ENCODE results near the gene ASAP3.

Gene ASAP3

DNA sequence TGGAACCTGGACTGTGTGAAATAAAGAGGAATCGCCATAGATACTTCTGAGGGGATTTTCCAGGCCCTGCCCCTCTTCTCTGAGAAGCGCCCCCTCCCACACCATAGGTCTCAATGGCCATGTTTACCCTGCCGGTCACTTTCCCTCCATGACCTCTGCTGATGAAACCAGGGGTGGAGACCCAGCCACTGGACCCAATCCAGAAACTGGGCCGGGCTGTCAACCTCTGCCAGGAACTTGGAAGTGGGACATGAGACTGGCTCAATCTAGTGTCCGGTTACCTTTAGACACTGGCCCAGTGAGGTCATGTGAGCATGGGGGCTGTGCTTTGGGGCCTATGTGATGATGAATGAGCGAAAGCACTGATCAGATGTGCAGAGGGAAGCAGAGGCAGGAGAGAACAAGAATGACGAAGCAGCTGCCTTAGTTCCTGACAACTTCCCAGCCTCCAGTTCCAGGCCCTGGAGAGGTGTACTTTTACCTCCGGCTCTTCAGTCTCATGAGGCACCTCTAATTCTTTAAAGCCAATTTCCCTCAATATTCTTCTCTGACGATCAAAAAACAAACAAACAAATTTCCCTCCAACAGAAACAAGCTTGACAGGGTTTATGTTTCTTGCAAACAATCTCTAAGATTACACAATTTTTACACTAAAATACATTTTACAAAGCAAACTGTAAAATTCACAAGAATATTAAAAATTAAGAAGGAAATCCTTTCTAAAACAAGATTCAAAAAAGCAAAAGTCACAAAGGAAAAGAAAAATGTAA, 4.9 kb downstream of the ASAP3 start:
- no peak for DNase-seq (ENCODE audit: extremely low read depth in 1 of 2, low read depth in 1 of 2)

- DNase-seq (ENCODE audit: extremely low read depth in 1 of 2, low read depth in 1 of 2) = no peak
Measured at GRCh38 chr1:23477359-23478144, 6.4 kb downstream of the ASAP3 start.

GRCh38 chr1:23475641-23476040, 8.3 kb downstream of the ASAP3 start:
- DNase-seq (ENCODE audit: extremely low read depth in 1 of 2, low read depth in 1 of 2) = no peak

DNA sequence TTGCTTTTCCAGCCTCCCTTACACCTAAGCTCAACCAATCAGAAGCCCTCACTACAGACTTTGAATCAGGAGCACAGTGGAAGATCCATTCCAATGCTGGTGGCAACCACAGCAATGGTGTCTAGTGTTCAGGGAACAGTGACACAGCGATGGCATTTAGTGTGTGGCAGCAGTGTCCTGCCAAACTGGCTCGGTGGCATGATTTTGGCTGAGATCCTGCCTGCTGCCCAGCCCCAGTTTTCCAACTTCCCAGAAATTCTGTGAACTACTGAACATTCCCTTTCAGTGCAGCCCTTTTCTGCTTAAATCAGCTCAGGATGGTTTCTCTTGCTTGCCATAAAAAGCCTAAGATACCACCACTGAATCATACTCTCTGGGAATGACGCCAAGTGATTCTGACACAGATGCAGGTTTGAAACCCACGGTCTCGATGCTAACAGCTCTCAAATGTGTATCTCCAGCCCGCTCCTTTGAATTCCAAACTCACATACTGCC, 8.8 kb downstream of the ASAP3 start:
- no peak for DNase-seq (ENCODE audit: extremely low read depth in 1 of 2, low read depth in 1 of 2)

DNA sequence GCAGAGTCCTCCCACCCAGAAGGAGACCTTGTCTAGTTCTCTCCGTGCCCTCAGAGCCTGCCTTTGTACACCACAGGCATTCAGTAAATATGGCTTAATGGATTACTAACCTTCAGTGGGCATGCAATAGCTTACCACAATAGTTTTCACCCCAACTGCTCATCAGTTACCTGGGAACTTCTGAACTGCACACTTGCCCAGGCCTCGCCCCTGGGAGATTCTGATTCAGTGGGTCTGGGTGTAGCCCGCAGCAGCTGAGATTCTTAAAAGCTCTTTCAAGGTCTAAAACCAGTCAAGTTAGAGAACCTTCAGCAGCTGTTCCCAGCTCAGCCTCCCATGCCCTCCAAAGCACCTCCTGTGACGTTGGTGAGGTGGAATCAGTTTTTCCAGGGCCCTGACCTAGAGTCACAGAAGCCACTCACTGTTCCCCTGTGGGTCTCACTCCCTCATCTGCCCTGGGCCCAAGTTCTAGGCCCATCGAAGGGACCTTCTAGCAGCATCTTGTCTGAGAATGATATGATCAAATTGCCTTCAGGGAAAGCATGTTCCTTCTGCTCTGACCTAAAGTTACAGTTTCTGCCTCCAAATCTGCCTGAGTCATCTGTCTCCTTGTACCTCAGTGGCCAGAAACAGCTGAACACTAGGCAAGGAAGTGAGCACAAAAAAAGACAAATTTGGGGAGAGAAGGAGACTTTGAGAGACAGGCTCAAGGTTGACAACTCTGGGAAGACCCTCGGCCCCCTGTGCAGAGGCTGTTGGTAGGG, 10.8 kb downstream of the ASAP3 start:
- DNase-seq (ENCODE audit: extremely low read depth in 1 of 2, low read depth in 1 of 2) = no peak

GRCh38 chr1:23472351-23473036, 11.5 kb downstream of the ASAP3 start:
- no peak for DNase-seq (ENCODE audit: extremely low read depth in 1 of 2, low read depth in 1 of 2)

- no peak for DNase-seq (ENCODE audit: extremely low read depth in 1 of 2, low read depth in 1 of 2)
Measured at GRCh38 chr1:23471473-23472075, 12.4 kb downstream of the ASAP3 start.

- DNase-seq (ENCODE audit: extremely low read depth in 1 of 2, low read depth in 1 of 2) = no peak
Measured at GRCh38 chr1:23470282-23471070, 13.5 kb downstream of the ASAP3 start.

DNA sequence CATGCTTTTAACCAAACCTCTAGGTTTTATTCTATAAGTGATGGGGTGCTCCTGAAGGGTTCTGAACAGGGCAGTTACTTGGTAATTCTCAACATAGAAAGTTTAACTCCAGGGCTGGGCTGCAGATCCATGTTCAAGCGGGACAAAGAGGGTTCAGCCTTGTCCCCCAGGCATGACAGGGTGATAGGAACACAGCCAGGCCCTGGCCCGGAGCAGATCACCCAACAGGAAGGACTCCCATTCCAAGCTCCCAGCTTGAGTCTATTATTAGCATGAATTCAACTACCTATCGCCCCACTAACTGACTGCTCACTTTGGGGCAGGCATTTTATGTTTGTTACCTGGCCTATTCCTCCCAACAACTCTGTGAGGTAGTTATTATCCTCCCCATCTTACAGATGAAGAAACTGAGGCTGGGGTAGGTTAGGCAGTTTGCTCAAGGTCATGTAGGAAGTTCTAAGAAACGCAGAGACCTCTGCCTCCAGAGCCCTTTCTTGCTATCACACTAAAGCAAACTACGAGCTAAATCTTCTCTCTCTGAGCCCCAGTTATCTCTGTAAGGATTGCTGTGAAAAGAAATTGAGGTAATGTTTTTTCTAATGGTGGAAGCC, 14.5 kb downstream of the ASAP3 start:
- no peak for DNase-seq (ENCODE audit: extremely low read depth in 1 of 2, low read depth in 1 of 2)

DNA sequence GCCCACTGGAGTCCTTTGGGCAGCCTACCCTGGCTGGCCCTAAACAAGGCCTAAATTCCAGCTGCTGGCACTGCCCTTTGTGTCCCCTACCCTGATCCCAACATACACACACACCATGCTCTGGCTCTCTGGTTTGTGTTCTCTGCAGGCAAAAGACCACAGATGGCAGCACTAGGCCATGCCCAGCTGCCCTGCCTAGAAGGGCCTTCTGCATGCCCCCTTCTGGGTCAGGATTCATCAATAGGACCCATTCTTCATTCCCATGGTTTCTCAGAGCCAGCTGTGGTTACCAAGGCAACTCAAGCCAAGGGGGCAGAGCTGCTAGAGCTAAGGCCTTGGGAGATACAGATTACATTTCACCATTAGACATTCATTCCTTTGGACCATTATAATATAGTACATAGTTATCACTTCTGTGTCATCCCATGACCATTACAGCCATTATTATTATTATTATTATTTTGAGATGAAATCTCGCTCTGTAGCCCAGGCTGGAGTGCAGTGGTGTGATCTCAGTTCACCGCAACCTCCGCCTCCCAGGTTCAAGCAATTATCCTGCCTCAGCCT, 17.5 kb downstream of the ASAP3 start:
- no peak for DNase-seq (ENCODE audit: extremely low read depth in 1 of 2, low read depth in 1 of 2)

GRCh38 chr1:23463286-23463685, 20.7 kb downstream of the ASAP3 start:
- DNase-seq (ENCODE audit: extremely low read depth in 1 of 2, low read depth in 1 of 2) = no peak

- DNase-seq (ENCODE audit: extremely low read depth in 1 of 2, low read depth in 1 of 2) = no peak
Measured at GRCh38 chr1:23462766-23463165, 21.2 kb downstream of the ASAP3 start.

GRCh38 chr1:23461050-23461449, 22.9 kb downstream of the ASAP3 start:
- DNase-seq (ENCODE audit: extremely low read depth in 1 of 2, low read depth in 1 of 2) = no peak

DNA sequence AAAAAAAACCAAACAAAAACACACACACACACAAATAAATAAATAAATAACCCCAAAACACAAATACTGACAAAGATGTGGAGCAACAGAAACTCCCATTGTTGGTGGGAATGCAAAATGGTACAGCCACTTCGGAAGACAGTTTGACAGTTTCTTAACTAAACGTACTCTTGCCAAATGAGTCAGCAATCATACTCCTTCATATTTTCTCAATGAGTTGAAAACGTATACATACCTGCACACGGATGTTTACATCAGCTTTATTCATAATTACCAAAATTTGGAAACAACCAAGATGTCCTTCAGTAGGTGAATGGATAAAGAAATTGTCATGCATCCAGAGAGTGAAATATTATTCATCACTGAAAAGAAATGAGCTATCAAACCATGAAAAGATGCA, 23.5 kb downstream of the ASAP3 start:
- DNase-seq (ENCODE audit: extremely low read depth in 1 of 2, low read depth in 1 of 2) = no peak

DNA sequence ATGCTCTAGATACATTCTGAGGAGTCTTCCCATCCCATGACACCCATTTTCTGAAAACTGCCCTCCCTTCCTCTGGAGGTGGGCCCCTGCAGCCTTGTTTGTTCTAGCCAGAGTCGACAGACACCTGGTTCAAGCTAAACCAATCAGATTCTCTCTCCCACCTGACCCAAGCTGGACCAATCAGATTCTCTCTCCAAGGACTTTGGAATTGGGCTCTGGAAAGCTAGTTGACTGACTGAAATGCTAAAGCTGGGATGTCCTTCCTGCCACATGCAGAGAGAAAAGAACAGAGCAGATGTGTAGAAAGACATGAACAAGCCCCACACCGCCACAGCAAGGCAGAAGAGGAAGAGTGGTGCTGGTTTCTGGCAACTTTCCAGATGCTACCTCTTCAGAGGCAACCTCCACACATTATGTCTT, 24.6 kb downstream of the ASAP3 start:
- DNase-seq (ENCODE audit: extremely low read depth in 1 of 2, low read depth in 1 of 2) = no peak

DNA sequence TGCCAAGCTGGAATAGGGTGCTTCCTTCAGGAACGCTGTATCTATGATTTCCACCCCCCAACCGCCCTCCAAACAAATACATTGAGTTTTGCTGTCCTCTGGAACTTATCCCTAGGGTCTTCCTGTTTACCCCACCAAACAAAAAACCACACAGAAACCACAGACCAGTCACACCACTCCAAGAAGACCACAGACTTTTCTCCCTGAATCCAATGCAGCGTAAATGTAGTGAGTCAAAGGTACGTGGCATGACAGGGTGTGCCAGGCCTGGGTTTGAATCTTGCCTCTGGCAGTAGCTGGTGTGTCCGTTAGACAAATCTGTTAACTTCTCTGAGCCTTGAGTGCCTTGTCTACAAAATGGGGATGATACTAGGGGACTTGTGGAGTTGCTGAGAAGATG, 27.8 kb downstream of the ASAP3 start:
- DNase-seq (ENCODE audit: extremely low read depth in 1 of 2, low read depth in 1 of 2) = no peak

DNA sequence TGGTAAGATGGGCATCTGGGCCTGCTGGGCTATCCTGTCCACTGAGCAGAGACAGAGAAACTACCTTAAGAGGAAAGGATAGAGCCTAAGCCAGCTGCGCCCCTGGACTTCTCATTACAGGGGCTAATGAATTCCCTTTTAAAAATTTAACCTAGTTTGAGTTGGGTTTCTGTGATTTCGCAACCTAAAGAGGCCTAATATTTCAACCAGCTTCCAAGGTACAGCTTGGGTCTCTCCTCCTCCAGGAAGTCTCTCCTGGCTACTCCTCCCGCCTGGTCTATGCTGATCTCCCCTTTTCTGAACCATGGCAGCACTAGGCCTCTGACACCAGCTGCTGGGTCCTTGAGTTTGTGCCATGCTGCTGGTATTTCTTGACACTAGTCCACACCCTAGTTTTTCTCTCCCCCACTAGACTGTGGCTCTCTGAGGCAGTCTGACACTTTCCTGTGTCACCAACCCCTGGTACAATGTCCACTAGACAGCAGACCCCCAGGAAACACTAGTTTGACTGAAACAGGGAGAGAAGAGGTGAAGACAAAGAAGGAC, 30.5 kb downstream of the ASAP3 start:
- no peak for DNase-seq (ENCODE audit: extremely low read depth in 1 of 2, low read depth in 1 of 2)

- peak in 1 of 2 donors; percentile 8 for DNase-seq (ENCODE audit: extremely low read depth in 1 of 2, low read depth in 1 of 2)
Measured at GRCh38 chr1:23452011-23452411, 32.0 kb downstream of the ASAP3 start.

GRCh38 chr1:23451441-23451840, 32.5 kb downstream of the ASAP3 start:
- no peak for DNase-seq (ENCODE audit: extremely low read depth in 1 of 2, low read depth in 1 of 2)
